NCI-H460 (cell line): ENCODE data around the gene SETD5. TPM values are rescaled to one million over a fixed set of nuclear protein-coding genes. Genes with fewer than 3 reads are reported as not detected.

ENCODE experiments used
- DNase-seq: peaks from one replicate; pipeline ENCODE4 v3.0.0-alpha.2; 2016; ENCODE audit warnings: low read depth; ENCODE audit errors: extremely low read depth
- total RNA-seq: library from RNA; depleted of rRNA; stranded (reverse); fragments of >200 nt; shearing (Covaris generic); gene quantifications from 2 replicates; pipeline ENCODE4 v1.2.3, GENCODE V29; 2014; rRNA removed

SETD5 gene
- total RNA-seq, 1 experiment from 2014 or later: 52.4 TPM

- peak; percentile 57 for DNase-seq
Observed at GRCh38 chr3:9503283-9503682, 105.9 kb downstream of the SETD5 start.

- DNase-seq: no peak
Observed at GRCh38 chr3:9507586-9508578, 110.5 kb downstream of the SETD5 start.

- DNase-seq: no peak
Observed at GRCh38 chr3:9508781-9509180, 111.4 kb downstream of the SETD5 start.

GRCh38 chr3:9512456-9513045 lies 115.1 kb downstream of the SETD5 start:
- DNase-seq: no peak

- no peak for DNase-seq
Observed at GRCh38 chr3:9514306-9514705, 116.9 kb downstream of the SETD5 start.

GRCh38 chr3:9514956-9515355 lies 117.5 kb downstream of the SETD5 start:
- DNase-seq: no peak

- DNase-seq: no peak
Observed at GRCh38 chr3:9525078-9525477, 127.7 kb downstream of the SETD5 start.

Other genes starting within 250 kb of the SETD5 start
- 0.27 and 2.0 TPM in 2 replicates for gene SRGAP3, start 148.0 kb upstream of the SETD5 start, total RNA-seq
- gene THUMPD3, start 34.6 kb upstream of the SETD5 start, total RNA-seq: 46.9 and 52.4 TPM in 2 replicates
- not detected in 2 replicates for gene LHFPL4, start 156.2 kb downstream of the SETD5 start, total RNA-seq